ENCODE data around the gene SMC4.
"Not testable (repeated sequence)": the region's sequence is repeated elsewhere in the genome, so short reads cannot be mapped to it uniquely, and the experiment has no call there.

The SMC4 gene

DNA sequence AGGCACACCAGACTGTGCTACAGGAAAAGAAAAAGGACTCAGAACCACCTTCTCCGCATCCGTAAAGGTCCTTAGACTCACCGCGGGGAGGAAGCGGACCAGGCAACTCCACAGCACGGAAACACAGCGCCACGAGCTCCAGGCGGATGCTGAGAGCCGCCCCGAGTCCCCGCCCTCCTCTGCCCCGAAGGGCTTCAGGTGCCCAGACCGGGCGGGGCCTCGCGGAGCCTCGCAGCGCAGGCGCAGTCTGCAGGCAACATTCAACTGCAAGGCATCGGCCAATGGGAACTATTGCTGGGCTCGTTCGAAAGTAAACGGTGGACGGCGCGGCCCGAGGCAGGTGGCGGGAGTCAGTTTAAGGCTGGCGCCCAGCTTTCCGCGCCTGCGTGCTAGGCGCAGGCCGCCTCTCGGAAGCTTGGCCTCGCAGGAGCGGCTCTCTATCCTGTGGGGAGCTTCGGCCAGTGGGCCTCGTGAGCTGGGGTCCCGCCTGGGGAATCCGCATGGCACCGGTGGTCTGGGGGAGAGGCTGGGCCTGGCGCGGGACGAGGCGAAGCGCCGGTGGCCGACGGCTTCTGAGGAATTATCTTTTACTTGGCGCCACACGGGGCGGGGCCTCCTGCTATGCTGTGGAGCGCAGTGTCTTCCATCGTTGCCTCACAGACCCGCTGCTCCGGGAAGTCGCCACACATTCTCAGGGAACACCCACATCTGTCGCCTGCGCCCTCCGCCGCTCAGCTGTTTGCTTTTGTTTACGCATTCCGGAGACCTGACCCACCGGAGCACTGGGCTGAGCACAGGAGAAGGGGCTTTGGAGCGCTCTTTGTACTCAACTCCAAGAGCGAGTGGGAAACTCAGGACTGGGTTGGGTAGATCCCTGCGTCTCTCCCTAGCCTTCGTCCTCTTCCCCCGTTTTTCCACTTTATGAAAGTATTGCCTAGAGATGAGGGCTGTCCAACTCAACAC is 50.5 kb downstream of the SMC4 start, which contains the start of gene TRIM59:
TRIM59 (minus strand) TSS at position 151 of the 963 bp plus-strand sequence. CDS start 10,603 bp downstream, outside the sequence.
- H3K4me3 ChIP-seq (ENCODE audit: low read depth, low read length) = peak within 1 kb of the TSS; percentile 86
- DNase-seq (ENCODE audit: low read depth) = peak; percentile 100
- TF ChIP-seq, protein P1, sequence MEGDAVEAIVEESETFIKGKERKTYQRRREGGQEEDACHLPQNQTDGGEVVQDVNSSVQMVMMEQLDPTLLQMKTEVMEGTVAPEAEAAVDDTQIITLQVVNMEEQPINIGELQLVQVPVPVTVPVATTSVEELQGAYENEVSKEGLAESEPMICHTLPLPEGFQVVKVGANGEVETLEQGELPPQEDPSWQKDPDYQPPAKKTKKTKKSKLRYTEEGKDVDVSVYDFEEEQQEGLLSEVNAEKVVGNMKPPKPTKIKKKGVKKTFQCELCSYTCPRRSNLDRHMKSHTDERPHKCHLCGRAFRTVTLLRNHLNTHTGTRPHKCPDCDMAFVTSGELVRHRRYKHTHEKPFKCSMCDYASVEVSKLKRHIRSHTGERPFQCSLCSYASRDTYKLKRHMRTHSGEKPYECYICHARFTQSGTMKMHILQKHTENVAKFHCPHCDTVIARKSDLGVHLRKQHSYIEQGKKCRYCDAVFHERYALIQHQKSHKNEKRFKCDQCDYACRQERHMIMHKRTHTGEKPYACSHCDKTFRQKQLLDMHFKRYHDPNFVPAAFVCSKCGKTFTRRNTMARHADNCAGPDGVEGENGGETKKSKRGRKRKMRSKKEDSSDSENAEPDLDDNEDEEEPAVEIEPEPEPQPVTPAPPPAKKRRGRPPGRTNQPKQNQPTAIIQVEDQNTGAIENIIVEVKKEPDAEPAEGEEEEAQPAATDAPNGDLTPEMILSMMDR (IDR thresholded peaks at IDR 0.05; ENCODE audit: insufficient read depth, low read depth, low read length, missing control alignments) = no peak

DNA sequence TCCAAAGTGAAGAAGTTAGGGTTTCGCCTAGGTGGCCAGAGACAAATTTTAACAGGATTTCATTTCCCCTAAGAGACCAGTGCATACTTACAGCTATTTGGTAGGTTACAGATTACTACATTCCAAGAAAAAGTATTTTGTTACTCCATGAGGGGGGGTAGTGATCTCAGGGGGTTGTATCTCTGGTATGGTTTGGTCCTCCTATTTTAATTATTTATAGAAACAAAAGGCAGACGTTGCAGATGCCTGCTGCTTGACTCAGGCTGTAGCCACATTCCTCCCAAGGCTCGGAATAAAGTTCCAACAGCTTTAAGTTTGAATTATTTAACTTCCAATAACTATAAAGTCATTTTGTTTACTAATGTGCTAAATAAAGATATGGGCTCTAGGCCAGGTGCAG is 51.4 kb downstream of the SMC4 start:
- peak overlapping the region; percentile 73 for H3K4me3 ChIP-seq (ENCODE audit: low read depth, low read length)
- DNase-seq (ENCODE audit: low read depth) = no peak

DNA sequence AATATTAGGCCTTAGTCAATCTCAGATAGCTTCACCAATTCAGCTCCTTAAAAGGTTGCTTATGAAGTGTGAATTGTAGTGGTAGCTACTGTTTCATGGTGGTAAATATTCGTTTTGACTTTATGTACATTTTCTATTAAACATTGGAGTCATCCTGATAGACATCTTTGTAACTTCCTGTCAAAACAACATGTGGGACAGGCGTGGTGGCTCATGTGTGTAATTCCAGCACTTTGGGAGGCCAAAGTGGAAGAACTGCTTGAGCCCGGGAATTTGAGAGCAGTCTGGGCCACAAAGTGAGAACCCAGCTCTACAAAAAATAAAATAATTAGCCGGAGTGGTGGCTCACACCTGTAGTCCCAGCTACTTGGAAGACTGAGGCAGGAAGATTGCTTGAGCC is 52.2 kb downstream of the SMC4 start:
- TF ChIP-seq, protein P1 (IDR thresholded peaks at IDR 0.05; ENCODE audit: insufficient read depth, low read depth, low read length, missing control alignments) = no peak
- no peak for DNase-seq (ENCODE audit: low read depth)
- no peak overlapping the region for H3K4me3 ChIP-seq (ENCODE audit: low read depth, low read length)

More for the DNA sequence above, 51.4 kb downstream of the SMC4 start:
- TF ChIP-seq, protein P1 (IDR thresholded peaks at IDR 0.05; ENCODE audit: insufficient read depth, low read depth, low read length, missing control alignments) = no peak

DNA sequence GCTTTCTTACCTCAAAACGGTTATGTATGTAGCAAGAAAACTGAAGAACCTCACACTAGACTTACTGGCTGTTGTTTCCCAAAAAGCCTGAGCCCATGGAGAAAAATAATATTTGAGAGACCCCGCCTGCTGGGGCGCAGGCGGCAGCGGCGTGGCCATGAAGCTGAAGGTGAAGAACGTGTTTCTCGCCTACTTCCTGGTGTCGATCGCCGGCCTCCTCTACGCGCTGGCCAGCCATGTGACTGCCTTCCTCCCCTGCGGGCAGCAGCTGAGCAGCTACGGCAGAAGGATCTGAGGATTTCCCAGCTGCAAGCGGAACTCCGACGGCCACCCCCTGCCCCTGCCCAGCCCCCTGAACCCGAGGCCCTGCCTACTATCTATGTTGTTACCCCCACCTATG is 52.8 kb downstream of the SMC4 start:
- not testable (repeated sequence) for H3K4me3 ChIP-seq (ENCODE audit: low read depth, low read length); DNase-seq (ENCODE audit: low read depth)

DNA sequence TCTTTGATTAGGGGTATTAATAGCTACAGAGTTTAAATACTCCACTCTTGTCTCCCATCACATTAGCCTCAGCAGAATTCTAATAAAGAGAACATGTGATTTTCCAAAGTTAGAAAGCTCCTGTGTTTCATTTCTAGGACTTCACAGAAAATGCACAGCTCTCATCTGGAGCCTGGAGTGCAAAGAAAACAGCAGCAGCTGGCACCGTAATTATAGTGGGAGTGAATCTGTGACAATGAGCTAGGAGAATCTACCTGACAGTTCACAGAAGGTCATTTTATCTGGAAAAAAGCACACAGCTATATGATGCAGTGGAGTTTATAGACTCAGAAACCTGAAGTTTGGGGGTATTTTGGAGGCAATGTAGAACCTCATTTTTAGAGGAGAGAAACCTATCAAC is 55.5 kb downstream of the SMC4 start:
- TF ChIP-seq, protein P1 (IDR thresholded peaks at IDR 0.05; ENCODE audit: insufficient read depth, low read depth, low read length, missing control alignments) = no peak
- no peak overlapping the region for H3K4me3 ChIP-seq (ENCODE audit: low read depth, low read length)
- no peak for DNase-seq (ENCODE audit: low read depth)

DNA sequence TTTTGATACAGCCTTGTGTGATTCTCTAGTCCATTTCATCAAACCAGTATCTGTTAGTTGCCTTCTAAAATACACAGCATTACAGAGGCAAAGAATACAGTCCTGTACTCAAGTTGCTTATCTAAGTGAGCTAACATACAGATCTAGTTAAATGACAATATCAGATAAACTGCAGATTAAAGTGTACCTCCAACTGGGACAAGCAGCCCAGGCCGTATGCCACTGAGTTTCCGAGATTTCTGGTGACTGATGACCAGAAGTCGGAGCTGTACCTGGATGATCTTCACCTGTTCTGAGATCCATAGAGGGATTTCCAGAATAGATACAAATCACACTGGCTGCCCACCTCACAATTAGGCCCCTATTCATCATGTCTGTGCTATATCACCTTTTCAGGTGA is 56.4 kb downstream of the SMC4 start:
- H3K4me3 ChIP-seq (ENCODE audit: low read depth, low read length) = no peak overlapping the region
- no peak for DNase-seq (ENCODE audit: low read depth)
- TF ChIP-seq, protein P1 (IDR thresholded peaks at IDR 0.05; ENCODE audit: insufficient read depth, low read depth, low read length, missing control alignments) = no peak

DNA sequence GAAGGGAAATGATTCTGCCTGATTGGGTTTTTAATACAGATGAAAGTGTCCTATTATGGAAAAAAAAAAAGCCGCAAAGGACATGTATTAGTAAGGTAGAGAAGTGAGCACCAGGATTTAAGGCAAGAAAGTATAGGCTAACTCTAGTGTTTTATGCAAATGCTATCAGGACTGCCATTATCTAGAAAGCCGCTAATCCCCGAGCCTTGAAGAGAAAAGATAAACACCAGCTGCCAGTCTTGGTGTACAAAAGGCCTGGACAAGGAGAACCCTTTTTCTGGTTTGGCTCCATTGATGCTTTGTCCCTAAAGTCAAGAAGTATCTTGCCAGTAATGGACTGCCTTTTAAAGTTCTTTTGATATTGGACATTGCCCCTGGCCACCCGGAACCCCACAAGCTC is 58.7 kb downstream of the SMC4 start:
- H3K4me3 ChIP-seq (ENCODE audit: low read depth, low read length) = no peak overlapping the region
- DNase-seq (ENCODE audit: low read depth) = no peak
- TF ChIP-seq, protein P1 (IDR thresholded peaks at IDR 0.05; ENCODE audit: insufficient read depth, low read depth, low read length, missing control alignments) = no peak

Measured in GM12865 (cell line).